GM18511 (cell line): ENCODE data around the gene RNF157.
A peak's percentile ranks its signal among the peaks of the same experiment; 100 is the strongest.
"Not testable (repeated sequence)": the region's sequence is repeated elsewhere in the genome, so short reads cannot be mapped to it uniquely, and the experiment has no call there.

Experiments used
- ATAC-seq: cut with Tn5 transposase; IDR thresholded peaks from one replicate; pipeline ENCODE4 v1.9.1; 2021; ENCODE audit warnings: mild to moderate bottlenecking, moderate library complexity; ENCODE audit not compliant: unreplicated experiment

RNF157 gene

GRCh38 chr17:76195281-76196096 lies 44.8 kb downstream of the RNF157 start:
- ATAC-seq: no peak

- ATAC-seq: no peak
Observed at GRCh38 chr17:76193591-76193990, 46.7 kb downstream of the RNF157 start.

GRCh38 chr17:76191896-76192295 lies 48.4 kb downstream of the RNF157 start:
- no peak for ATAC-seq

DNA sequence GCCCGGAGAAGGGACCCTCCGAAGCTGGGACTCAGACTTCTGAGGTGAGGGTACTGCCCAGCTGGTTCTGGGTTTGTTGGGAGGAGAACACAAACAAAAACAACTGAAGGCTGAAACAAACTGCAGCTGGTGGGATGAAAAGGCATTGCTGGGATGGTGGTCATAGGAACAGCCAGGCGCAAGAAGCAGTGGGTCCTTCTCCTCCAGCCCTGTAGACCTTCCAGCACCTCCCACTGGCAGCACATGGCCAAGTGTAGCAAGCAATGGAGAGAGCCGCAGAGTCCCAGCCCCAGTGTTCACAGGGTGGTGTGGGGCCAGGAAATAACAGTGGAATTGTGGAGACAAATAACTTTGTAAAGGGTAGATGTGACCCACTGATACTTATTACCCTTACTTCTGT lies 50.6 kb downstream of the RNF157 start:
- no peak for ATAC-seq

- no peak for ATAC-seq
Observed at GRCh38 chr17:76189247-76189646, 51.0 kb downstream of the RNF157 start.

- no peak for ATAC-seq
Observed at GRCh38 chr17:76188213-76189016, 51.9 kb downstream of the RNF157 start.

GRCh38 chr17:76186774-76187173 lies 53.5 kb downstream of the RNF157 start:
- ATAC-seq: not testable (repeated sequence)

DNA sequence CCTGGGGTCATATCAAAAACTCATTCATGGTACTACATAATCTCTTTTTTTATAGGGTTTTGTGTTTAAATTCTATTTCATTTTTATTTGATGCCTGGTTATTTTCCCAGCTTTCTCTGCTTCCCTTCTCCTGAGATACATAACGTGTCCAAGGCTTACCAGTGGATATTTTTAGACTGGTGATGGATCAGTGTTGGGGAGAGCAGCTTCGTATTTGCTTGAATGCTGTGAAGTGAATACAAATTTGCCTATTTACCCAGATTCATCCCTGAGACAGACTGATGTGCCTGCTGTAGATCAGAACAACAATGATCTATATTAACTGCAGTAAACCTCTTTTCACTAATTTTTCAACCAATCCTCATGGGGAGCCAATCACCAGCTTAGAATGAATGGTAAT lies 56.0 kb downstream of the RNF157 start:
- no peak for ATAC-seq

- ATAC-seq: peak; percentile 77
Observed at GRCh38 chr17:76182016-76182764, 58.1 kb downstream of the RNF157 start.

DNA sequence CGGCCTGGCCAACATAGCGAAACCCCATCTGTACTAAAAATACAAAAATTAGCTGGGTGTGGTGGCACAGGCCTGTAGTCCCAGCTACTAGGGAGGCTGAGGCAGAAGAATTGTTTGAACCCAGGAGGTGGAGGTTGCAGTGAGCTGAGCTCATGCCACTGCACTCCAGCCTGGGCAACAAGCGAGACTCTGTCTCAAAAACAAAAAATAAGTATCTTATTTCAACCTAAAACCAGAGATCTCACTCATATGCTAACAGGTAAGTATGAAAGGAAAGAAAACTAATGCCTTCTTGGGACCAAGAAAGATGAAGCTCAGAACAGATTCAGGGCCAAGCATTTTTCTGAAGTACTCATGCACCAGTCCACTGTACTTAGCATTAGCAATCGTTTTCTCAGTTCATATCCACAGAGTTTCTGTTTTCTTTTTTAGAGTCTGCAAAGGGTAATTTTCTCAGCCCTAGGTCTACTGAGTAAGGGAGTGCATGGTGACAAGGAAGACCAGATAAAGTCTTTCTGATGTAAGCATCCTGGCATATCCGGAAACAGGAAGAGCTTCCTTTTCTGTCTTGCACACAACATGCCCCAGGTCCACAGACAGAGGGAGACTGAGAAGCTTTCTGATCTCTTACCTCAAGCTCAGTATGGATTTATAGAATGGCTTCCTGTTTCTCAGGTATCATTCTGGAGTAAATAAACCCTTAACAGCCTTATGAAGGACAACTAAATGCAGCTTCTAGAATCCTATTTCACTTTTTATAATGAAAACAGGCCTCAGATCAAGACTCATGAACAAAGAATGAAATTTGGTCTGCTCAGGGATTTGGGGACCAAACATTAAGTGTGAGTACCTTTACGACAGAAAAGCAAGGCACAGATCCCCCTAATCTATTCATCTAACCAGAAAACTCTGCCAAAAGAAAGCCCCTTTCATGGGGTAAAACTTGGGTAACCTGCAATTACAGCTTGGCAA lies 60.5 kb downstream of the RNF157 start:
- peak; percentile 50 for ATAC-seq

GRCh38 chr17:76178124-76178523 lies 62.2 kb downstream of the RNF157 start:
- ATAC-seq: no peak

DNA sequence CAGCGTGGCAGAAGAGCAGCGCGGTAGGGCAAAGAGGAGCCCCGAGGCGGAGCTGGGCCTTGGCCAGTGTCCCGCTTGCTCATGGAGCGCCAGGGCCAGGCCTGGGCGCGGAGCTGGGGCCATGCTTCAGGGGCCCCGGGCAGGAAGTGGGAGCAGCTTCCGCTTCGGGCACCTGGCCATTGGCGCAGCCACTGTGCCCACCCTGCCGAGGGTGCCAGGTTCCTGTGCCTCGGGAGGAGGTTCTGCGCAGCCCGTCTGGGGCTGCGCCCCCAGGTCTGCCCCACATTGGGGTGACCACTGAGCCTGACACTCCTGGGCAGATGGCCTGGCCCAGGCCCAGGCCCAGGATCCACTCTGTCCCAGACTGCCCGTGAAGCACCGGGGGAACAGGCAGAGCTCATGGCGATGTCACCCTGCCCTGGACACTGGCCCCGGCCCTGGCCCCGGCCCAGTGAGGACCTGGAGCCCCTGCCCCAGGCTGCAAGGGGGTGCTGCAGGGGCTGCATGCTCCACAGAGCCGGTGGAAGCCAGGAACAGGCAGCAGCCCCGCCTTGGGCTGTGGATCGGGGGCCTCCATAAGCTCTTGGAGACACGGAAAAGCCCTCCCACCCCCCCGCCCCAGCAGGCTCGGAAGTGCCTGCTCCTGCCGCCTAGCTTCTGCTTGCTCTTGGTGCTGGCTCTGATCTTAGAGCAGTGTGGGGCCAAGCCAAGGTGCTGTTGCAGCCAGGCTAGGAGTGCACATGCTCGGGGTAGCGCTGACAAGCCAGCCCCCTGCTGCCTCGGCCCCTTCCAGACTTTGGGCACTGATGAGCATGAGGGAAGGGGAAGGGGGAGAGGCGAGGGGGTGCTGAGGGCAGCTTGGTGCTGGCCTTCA lies 63.4 kb downstream of the RNF157 start:
- ATAC-seq: no peak

GRCh38 chr17:76174037-76174436 lies 66.3 kb downstream of the RNF157 start:
- no peak for ATAC-seq

- ATAC-seq: no peak
Observed at GRCh38 chr17:76173474-76173873, 66.8 kb downstream of the RNF157 start.

DNA sequence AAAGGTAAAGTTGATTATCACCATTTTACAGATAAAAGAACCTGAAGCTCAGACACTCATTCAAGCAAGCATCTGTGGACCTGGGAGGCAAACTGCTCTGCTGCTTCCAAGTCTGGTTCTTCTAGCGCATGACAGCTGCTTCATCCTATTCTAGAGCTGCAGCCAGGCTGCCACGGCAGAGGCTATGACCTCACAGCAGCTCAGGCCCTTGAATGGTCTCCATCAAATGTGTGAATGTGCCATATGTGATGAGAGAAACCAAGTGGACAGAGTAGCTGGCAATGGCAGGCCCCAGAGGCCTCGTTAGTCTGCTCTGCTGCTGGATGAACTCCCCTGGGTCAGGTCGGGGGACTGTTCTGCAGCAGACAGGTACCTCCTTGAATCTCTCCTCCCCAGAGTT lies 68.6 kb downstream of the RNF157 start:
- no peak for ATAC-seq

DNA sequence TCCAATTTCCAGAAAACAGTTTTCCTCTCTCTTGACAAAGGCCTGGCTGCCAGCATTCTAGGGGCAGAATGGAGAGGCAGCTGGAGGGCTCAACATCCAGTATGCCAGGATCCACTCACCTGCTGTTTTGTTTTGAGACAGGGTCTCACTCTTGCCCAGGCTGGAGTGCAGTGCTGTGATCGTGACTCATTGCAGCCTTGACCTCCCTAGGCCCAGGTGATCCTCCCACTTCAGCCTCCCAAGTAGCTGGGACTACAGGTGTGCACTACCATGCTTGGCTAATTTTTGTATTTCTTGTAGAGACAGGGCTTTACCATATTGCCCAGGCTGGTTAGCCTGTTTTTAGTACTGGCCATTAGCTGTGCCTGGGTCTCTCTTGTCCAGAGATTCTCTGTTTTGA lies 70.2 kb downstream of the RNF157 start:
- ATAC-seq: no peak

DNA sequence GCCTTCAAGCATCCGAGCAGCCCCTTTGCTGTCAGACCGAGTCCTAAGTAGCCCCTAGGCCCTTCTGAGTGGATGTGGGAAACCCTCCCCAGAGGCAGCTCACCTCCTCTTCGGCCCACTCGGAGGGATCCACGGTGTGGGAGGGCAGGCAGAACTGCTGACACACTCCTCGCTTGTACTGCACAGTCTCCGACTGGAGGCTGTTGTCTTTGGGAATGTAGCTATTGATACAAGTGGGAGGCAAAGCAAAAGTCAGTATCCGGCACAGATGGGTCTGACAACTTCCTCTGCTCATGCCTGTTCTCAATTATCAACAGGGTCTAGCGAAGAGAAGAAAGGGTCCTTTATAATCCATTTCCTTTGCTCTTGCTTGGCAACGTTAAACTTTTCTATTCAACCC lies 73.4 kb downstream of the RNF157 start:
- no peak for ATAC-seq

DNA sequence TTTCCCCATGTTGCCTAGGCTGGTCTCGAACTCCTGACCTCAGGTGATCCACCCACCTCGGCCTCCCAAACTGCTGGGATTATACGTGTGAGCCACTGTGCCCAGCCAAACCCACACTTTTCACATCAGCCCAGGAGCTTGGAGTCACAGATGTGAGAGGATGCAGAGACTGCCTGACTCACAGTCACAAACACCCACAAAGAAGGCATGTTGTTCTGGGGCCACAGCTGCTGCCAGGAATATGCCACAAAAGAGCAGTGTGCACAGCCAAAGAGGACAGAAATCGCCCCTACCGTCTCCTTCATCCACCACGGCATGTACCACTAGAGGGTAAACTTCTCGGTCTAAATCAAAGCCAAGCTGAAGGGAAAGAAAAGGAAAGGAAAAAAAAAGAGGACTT lies 74.1 kb downstream of the RNF157 start:
- ATAC-seq: no peak

- ATAC-seq: no peak
Observed at GRCh38 chr17:76164331-76164730, 76.0 kb downstream of the RNF157 start.
